ENCODE data around the gene MARCHF7. TPM values are rescaled to one million over a fixed set of nuclear protein-coding genes. Genes with fewer than 3 reads are reported as not detected.

The MARCHF7 gene
- total and polyA plus RNA-seq, 2 of the 8 experiments (the other 6 are each of a cell fraction or from before 2014, with no cell fraction given), result 18.3 to 116 TPM

GRCh38 chr2:159683817-159684216 is 28.5 kb upstream of the MARCHF7 start:
- no peak overlapping the region for H3K27ac ChIP-seq (ENCODE audit: low read depth, low read length)
- H3K36me3 ChIP-seq (ENCODE audit: control insufficient read depth in 2 of 4, insufficient read depth in 4 of 4, low read length in 3 of 4), result no peaks in the 10 kb centered on the region
- H2AK5ac ChIP-seq (ENCODE audit: low read depth, low read length), result no peak overlapping the region
- H3K23me2 ChIP-seq (ENCODE audit: low read depth, low read length), result no peaks in the 10 kb centered on the region
- no peaks in the 10 kb centered on the region; a peak in 1 of 4 replicates for H3K9me3 ChIP-seq (ENCODE audit: insufficient read depth in 2 of 2, low read depth in 1 of 2, low read length in 1 of 2)
- 86% methylated on average over 1 of the region's 1 CpG; no CpG with 5 or more reads in 1 of the 2 experiments for WGBS, 2 experiments (ENCODE audit: extremely low coverage in 1 of 2, insufficient coverage in 1 of 2, insufficient read length in 1 of 2, insufficient replicate concordance in 2 of 2, low coverage in 1 of 2, low lambda C conversion rate in 2 of 2, missing lambda C conversion rate in 1 of 2)
- no peak overlapping the region for H3K18ac ChIP-seq (ENCODE audit: extremely low read depth, low read length)
- TF ChIP-seq MAX (IDR thresholded peaks at IDR 0.05) (no peak), SP2 (IDR thresholded peaks at IDR 0.05; ENCODE audit: low read length) (no peak), CREB1 (IDR thresholded peaks at IDR 0.05) (no peak), SUZ12 (IDR thresholded peaks at IDR 0.05; ENCODE audit: low read length) (no peak), NANOG (IDR thresholded peaks at IDR 0.05; ENCODE audit: insufficient read depth, low read depth, low read length, poor library complexity, severe bottlenecking) (no peak), EP300 (IDR thresholded peaks at IDR 0.05; ENCODE audit: borderline replicate concordance in 1 of 2, low read depth in 2 of 2, low read length in 2 of 2) (no peak), SIRT6 (IDR thresholded peaks at IDR 0.05; ENCODE audit: low read length) (no peak), FOSL1 (IDR thresholded peaks at IDR 0.05; ENCODE audit: insufficient read depth, low read depth, low read length) (no peak), CBX5 (IDR thresholded peaks at IDR 0.05; ENCODE audit: low read depth, low read length) (no peak)
- H3K56ac ChIP-seq (replicated peaks; ENCODE audit: insufficient read length, low read depth, low read length), result no peak overlapping the region
- H2BK5ac ChIP-seq (ENCODE audit: low read depth, low read length), result no peak overlapping the region
- no peak overlapping the region for H3K4ac ChIP-seq (replicated peaks; ENCODE audit: insufficient read length, low read depth, low read length)
- no peak overlapping the region for H2BK15ac ChIP-seq (ENCODE audit: low read length)
- no peaks in the 10 kb centered on the region; a peak in 1 of 7 replicates for H3K4me1 ChIP-seq (replicated peaks in 1 of 4; ENCODE audit: control insufficient read depth in 3 of 4, insufficient read depth in 4 of 4, low read length in 3 of 4)
- no peaks in the 10 kb centered on the region for H3K79me2 ChIP-seq (ENCODE audit: control insufficient read depth in 1 of 2, insufficient read depth in 2 of 2, low read length in 2 of 2)
- no peak overlapping the region for H3K23ac ChIP-seq (ENCODE audit: insufficient read length)
- H3K27me3 ChIP-seq (replicated peaks in 1 of 4; ENCODE audit: control insufficient read depth in 3 of 4, extremely low read depth in 1 of 4, insufficient read depth in 3 of 4, low read length in 3 of 4), result no peaks in the 10 kb centered on the region
- no peak overlapping the region for H2BK120ac ChIP-seq (replicated peaks; ENCODE audit: low read depth, low read length)
- no peak for DNase-seq (ENCODE audit: low read depth in 1 of 2, low spot score in 2 of 2)
- no peak overlapping the region for H3K4me2 ChIP-seq (ENCODE audit: insufficient read depth in 1 of 2, low read depth in 2 of 2, low read length in 2 of 2)
- no peak overlapping the region for H4K8ac ChIP-seq (ENCODE audit: extremely low read depth, insufficient read depth, low read length)
- H3K14ac ChIP-seq (ENCODE audit: insufficient read length), result no peak overlapping the region
- H2BK20ac ChIP-seq (ENCODE audit: low read length), result no peak overlapping the region
- CTCF ChIA-PET (ENCODE audit: partially characterized antibody), result no interaction called here
- FAIRE-seq, result no peak
- no peaks in the 10 kb centered on the region for H3K79me1 ChIP-seq (ENCODE audit: low read depth, low read length)
- H3K4me3 ChIP-seq (ENCODE audit: extremely low read depth in 1 of 4, insufficient read depth in 2 of 4, low read depth in 3 of 4, low read length in 4 of 4), result no peak overlapping the region
- no peak overlapping the region for H4K91ac ChIP-seq (replicated peaks; ENCODE audit: insufficient read length, low read length)
- H2AFZ ChIP-seq (ENCODE audit: low read length), result no peak overlapping the region
- POLR2A ChIA-PET (ENCODE audit: partially characterized antibody), result interaction anchor here (1.0 to 2.1 kb wide), 3 partner anchors 29 to 69 kb away, joined by 3 to 7 read pairs (median 5); partner anchors contain the start of gene MARCHF7
- no peaks in the 10 kb centered on the region for H4K20me1 ChIP-seq (replicated peaks in 1 of 2; ENCODE audit: control insufficient read depth in 1 of 2, insufficient read depth in 2 of 2, low read length in 2 of 2)
- H3K9ac ChIP-seq (replicated peaks in 1 of 4; ENCODE audit: extremely low read depth in 1 of 4, low read depth in 3 of 4, low read length in 3 of 4), result no peak overlapping the region
- H2BK12ac ChIP-seq (ENCODE audit: low read depth, low read length), result no peak overlapping the region
- H4K5ac ChIP-seq (ENCODE audit: insufficient read length, low read depth, low read length), result no peak overlapping the region

Data from H1 (cell line).